H1 (cell line): ENCODE measurements around the gene TMBIM4. TPM values are rescaled to one million over a fixed set of nuclear protein-coding genes. Genes with fewer than 3 reads are reported as not detected.

Source experiments
- CTCF ChIA-PET: fragments of 300-600 bp; sonication (Branson Sonifier 250); formaldehyde crosslinking; loops from one replicate; lab custom pipeline; 2021; ENCODE audit not compliant: partially characterized antibody; lab: Charles Lee
- POLR2A ChIA-PET: fragments of 300-600 bp; sonication (Branson Sonifier 250); formaldehyde crosslinking; loops from one replicate; lab custom pipeline; 2021; ENCODE audit warnings: inconsistent platforms; ENCODE audit not compliant: partially characterized antibody; lab: Charles Lee
- DNase-seq, 2 experiments: peaks; one replicate each; pipeline versions ENCODE4 v3.0.0 to v3.0.0-alpha.2; 2010 to 2022; ENCODE audit warnings: low spot score in 2 of 2, low read depth in 1 of 2, mixed read lengths in 1 of 2
- FAIRE-seq: peaks from 2 replicates; lab custom pipeline; 2011; peaks lifted over from hg19 to GRCh38; lab: Jason Lieb, UNC
- H2AFZ ChIP-seq: 2 replicates; pipeline ENCODE4 v1.8.1; 2012; ENCODE audit warnings: low read length, inconsistent platforms
- H2AK5ac ChIP-seq: 2 replicates; pipeline ENCODE4 v1.6.1; 2013; ENCODE audit warnings: low read depth, low read length
- H2BK120ac ChIP-seq: replicated peaks from 2 replicates; pipeline ENCODE3; 2013; ENCODE audit warnings: low read depth, low read length, inconsistent platforms
- H2BK12ac ChIP-seq: 2 replicates; pipeline ENCODE4 v1.6.1; 2013; ENCODE audit warnings: low read depth, low read length
- H2BK15ac ChIP-seq: 2 replicates; pipeline ENCODE4 v1.6.1; 2013; ENCODE audit warnings: low read length
- H2BK20ac ChIP-seq: 2 replicates; pipeline ENCODE4 v1.6.1; 2013; ENCODE audit warnings: low read length
- H2BK5ac ChIP-seq: 2 replicates; pipeline ENCODE4 v1.6.1; 2013; ENCODE audit warnings: low read depth, low read length
- H3K14ac ChIP-seq: 2 replicates; pipeline ENCODE4 v1.6.1; 2013; ENCODE audit warnings: inconsistent platforms; ENCODE audit not compliant: insufficient read length
- H3K18ac ChIP-seq: 2 replicates; pipeline ENCODE4 v1.6.1; 2013; ENCODE audit warnings: low read length; ENCODE audit errors: extremely low read depth
- H3K23ac ChIP-seq: 2 replicates; pipeline ENCODE4 v1.6.1; 2013; ENCODE audit warnings: inconsistent platforms; ENCODE audit not compliant: insufficient read length
- H3K23me2 ChIP-seq: 2 replicates; pipeline ENCODE4 v1.6.1; 2013; ENCODE audit warnings: low read depth, low read length
- H3K27ac ChIP-seq: 2 replicates; pipeline ENCODE4 v1.6.1; 2011; ENCODE audit warnings: low read depth, low read length, inconsistent platforms
- H3K27me3 ChIP-seq, 4 experiments: replicated peaks in 1 of 4; 1 replicate in 1 of 4; 2 replicates in 3 of 4; pipeline versions ENCODE4 v1.6.1 to v1.8.1; 2011 to 2013; ENCODE audit warnings: low read length in 3 of 4, mild to moderate bottlenecking in 3 of 4, inconsistent platforms in 2 of 4, mixed read lengths in 2 of 4, moderate library complexity in 1 of 4; ENCODE audit not compliant: control insufficient read depth in 3 of 4, insufficient read depth in 3 of 4; ENCODE audit errors: extremely low read depth in 1 of 4
- H3K36me3 ChIP-seq, 4 experiments: 2 replicates each; pipeline versions ENCODE4 v1.6.1 to v1.8.1; 2011 to 2013; ENCODE audit warnings: mild to moderate bottlenecking in 4 of 4, low read length in 3 of 4, moderate library complexity in 2 of 4, control low read depth in 1 of 4, inconsistent platforms in 1 of 4; ENCODE audit not compliant: insufficient read depth in 4 of 4, control insufficient read depth in 2 of 4
- H3K4ac ChIP-seq: replicated peaks from 2 replicates; pipeline ENCODE3; 2013; ENCODE audit warnings: low read length, low read depth, mixed read lengths, inconsistent platforms; ENCODE audit not compliant: insufficient read length
- H3K4me1 ChIP-seq, 4 experiments: replicated peaks in 1 of 4; 1 replicate in 1 of 4; 2 replicates in 3 of 4; pipeline versions ENCODE4 v1.6.1 to v1.8.1; 2011 to 2013; ENCODE audit warnings: low read length in 3 of 4, inconsistent platforms in 2 of 4, mixed read lengths in 1 of 4; ENCODE audit not compliant: insufficient read depth in 4 of 4, control insufficient read depth in 3 of 4
- H3K4me2 ChIP-seq, 2 experiments: 2 replicates each; pipeline versions ENCODE4 v1.6.1 to v1.8.1; 2011 to 2013; ENCODE audit warnings: low read depth in 2 of 2, low read length in 2 of 2, control low read depth in 1 of 2, inconsistent platforms in 1 of 2, mild to moderate bottlenecking in 1 of 2; ENCODE audit not compliant: insufficient read depth in 1 of 2
- H3K4me3 ChIP-seq, 4 experiments: fragments of 200-600, 300-600 bp in 1 of 4; sonication (generic), shearing (Covaris generic), sonication (Bioruptor Twin) in 1 of 4; 2 replicates each; pipeline versions ENCODE4 v1.5.1 to v1.8.1; 2011 to 2016; ENCODE audit warnings: low read length in 4 of 4, low read depth in 3 of 4, control low read depth in 2 of 4, inconsistent platforms in 2 of 4, mild to moderate bottlenecking in 2 of 4, mixed read lengths in 1 of 4, moderate library complexity in 1 of 4; ENCODE audit not compliant: insufficient read depth in 2 of 4; ENCODE audit errors: extremely low read depth in 1 of 4
- H3K56ac ChIP-seq: replicated peaks from 2 replicates; pipeline ENCODE3; 2013; ENCODE audit warnings: low read depth, mild to moderate bottlenecking, mixed read lengths, low read length, inconsistent platforms; ENCODE audit not compliant: insufficient read length
- H3K79me1 ChIP-seq: 2 replicates; pipeline ENCODE4 v1.6.1; 2013; ENCODE audit warnings: low read depth, low read length, control low read depth
- H3K79me2 ChIP-seq, 2 experiments: 2 replicates each; pipeline versions ENCODE4 v1.6.1 to v1.8.1; 2012 to 2013; ENCODE audit warnings: low read length in 2 of 2, mild to moderate bottlenecking in 2 of 2, inconsistent platforms in 1 of 2; ENCODE audit not compliant: insufficient read depth in 2 of 2, control insufficient read depth in 1 of 2
- H3K9ac ChIP-seq, 4 experiments: replicated peaks in 1 of 4; 1 replicate in 1 of 4; 2 replicates in 3 of 4; pipeline versions ENCODE4 v1.6.1 to v1.8.1; 2011 to 2013; ENCODE audit warnings: low read depth in 3 of 4, low read length in 3 of 4, control low read depth in 2 of 4, mild to moderate bottlenecking in 2 of 4, moderate library complexity in 2 of 4, inconsistent platforms in 1 of 4; ENCODE audit errors: extremely low read depth in 1 of 4
- H3K9me3 ChIP-seq, 2 experiments: 2 replicates each; pipeline versions ENCODE4 v1.6.1 to v1.8.1; 2012 to 2013; ENCODE audit warnings: mild to moderate bottlenecking in 2 of 2, moderate library complexity in 2 of 2, control low read depth in 1 of 2, inconsistent platforms in 1 of 2, low read depth in 1 of 2, low read length in 1 of 2, mixed read lengths in 1 of 2; ENCODE audit not compliant: insufficient read depth in 2 of 2
- H4K20me1 ChIP-seq, 2 experiments: replicated peaks in 1 of 2; 2 replicates each; pipeline versions ENCODE3 to v1.8.1; 2011 to 2013; ENCODE audit warnings: inconsistent platforms in 2 of 2, low read length in 2 of 2, mild to moderate bottlenecking in 1 of 2; ENCODE audit not compliant: insufficient read depth in 2 of 2, control insufficient read depth in 1 of 2
- H4K5ac ChIP-seq: 2 replicates; pipeline ENCODE4 v1.6.1; 2013; ENCODE audit warnings: low read length, low read depth, mixed read lengths, inconsistent platforms; ENCODE audit not compliant: insufficient read length
- H4K8ac ChIP-seq: 2 replicates; pipeline ENCODE4 v1.8.0; 2013; ENCODE audit warnings: mild to moderate bottlenecking, moderate library complexity, low read length, inconsistent platforms; ENCODE audit not compliant: insufficient read depth; ENCODE audit errors: extremely low read depth
- H4K91ac ChIP-seq: replicated peaks from 2 replicates; pipeline ENCODE3; 2013; ENCODE audit warnings: low read length, mixed read lengths, inconsistent platforms; ENCODE audit not compliant: insufficient read length
- GTF2F1 ChIP-seq: IDR thresholded peaks from 2 replicates; pipeline ENCODE4 v1.6.1; 2012; ENCODE audit warnings: low read depth, low read length, improper control_type of control experiment, borderline replicate concordance
- HDAC2 ChIP-seq, 2 experiments: fragments of 300-600 bp in 1 of 2; sonication (generic) in 1 of 2; IDR thresholded peaks; 2 replicates each; pipeline ENCODE4 v1.6.1; 2011 to 2012; ENCODE audit warnings: low read depth in 2 of 2, low read length in 2 of 2, mild to moderate bottlenecking in 2 of 2, moderate library complexity in 2 of 2, borderline replicate concordance in 1 of 2, inconsistent platforms in 1 of 2
- PHF8 ChIP-seq: fragments of 200-600 bp; sonication (generic); conservative IDR thresholded peaks from 2 replicates; pipeline ENCODE4 v1.7.1; 2012; ENCODE audit warnings: low read depth, mild to moderate bottlenecking, inconsistent platforms, low read length, moderate library complexity
- POLR2AphosphoS5 ChIP-seq: IDR thresholded peaks from 2 replicates; pipeline ENCODE4 v1.6.1; 2011; ENCODE audit warnings: low read depth, low read length
- SP2 ChIP-seq: IDR thresholded peaks from 2 replicates; pipeline ENCODE4 v1.6.1; 2012; ENCODE audit warnings: mild to moderate bottlenecking, low read length, inconsistent platforms
- SUZ12 ChIP-seq: fragments of 200-600 bp; sonication (generic); IDR thresholded peaks from 2 replicates; pipeline ENCODE4 v1.6.1; 2012; ENCODE audit warnings: mild to moderate bottlenecking, inconsistent platforms, low read length, moderate library complexity, mixed read lengths
- TAF1 ChIP-seq: IDR thresholded peaks from 2 replicates; pipeline ENCODE4 v1.6.1; 2011; ENCODE audit warnings: mild to moderate bottlenecking, low read depth, low read length
- TAF7 ChIP-seq: optimal IDR thresholded peaks from 2 replicates; pipeline ENCODE3; 2011; ENCODE audit warnings: low read depth, mild to moderate bottlenecking, inconsistent platforms, low read length, moderate library complexity, borderline replicate concordance
- TCF12 ChIP-seq: IDR thresholded peaks from 2 replicates; pipeline ENCODE4 v1.6.1; 2011; ENCODE audit warnings: low read depth, mild to moderate bottlenecking, low read length
- WGBS, 2 experiments: shearing (Covaris generic) in 1 of 2; methylation state at CpG; one replicate each; pipeline versions ENCODE4 v1.1.6 to v1.1.7; 2013 to 2015; ENCODE audit warnings: low lambda C conversion rate in 2 of 2, mixed read lengths in 2 of 2, inconsistent platforms in 1 of 2, low coverage in 1 of 2, missing lambda C conversion rate in 1 of 2; ENCODE audit not compliant: insufficient replicate concordance in 2 of 2, insufficient coverage in 1 of 2, insufficient read length in 1 of 2; ENCODE audit errors: extremely low coverage in 1 of 2, missing lambda C conversion rate in 1 of 2; 5-methylcytosine and 5-hydroxymethylcytosine counted together
- polyA plus RNA-seq, 7 experiments: library from polyadenylated mRNA; depleted of rRNA in 3 of 7; stranded (reverse) in 5 of 7; unstranded in 2 of 7; fragments of >200 nt in 5 of 7; fragments of 200-250 nt in 2 of 7; gene quantifications; 1 replicate in 5 of 7; 2 replicates in 1 of 7; 4 replicates in 1 of 7; pipeline versions ENCODE4 v1.2.1 to v1.2.3, GENCODE V29; 2011 to 2013; ENCODE audit warnings: missing spikeins in 2 of 7, mixed read lengths in 2 of 7
- total RNA-seq: library from RNA; stranded (reverse); fragmentation: NEBNext Ultra II Directional; extraction: Animal tissue kit (Norgen Biotek cat#: 25700); gene quantifications from 2 replicates; pipeline ENCODE4 v1.2.1, GENCODE V29; 2021

TMBIM4 gene
- total and polyA plus RNA-seq, 2 of the 8 experiments (the other 6 are each of a cell fraction or from before 2014, with no cell fraction given), result 12.8 to 46.6 TPM

DNA sequence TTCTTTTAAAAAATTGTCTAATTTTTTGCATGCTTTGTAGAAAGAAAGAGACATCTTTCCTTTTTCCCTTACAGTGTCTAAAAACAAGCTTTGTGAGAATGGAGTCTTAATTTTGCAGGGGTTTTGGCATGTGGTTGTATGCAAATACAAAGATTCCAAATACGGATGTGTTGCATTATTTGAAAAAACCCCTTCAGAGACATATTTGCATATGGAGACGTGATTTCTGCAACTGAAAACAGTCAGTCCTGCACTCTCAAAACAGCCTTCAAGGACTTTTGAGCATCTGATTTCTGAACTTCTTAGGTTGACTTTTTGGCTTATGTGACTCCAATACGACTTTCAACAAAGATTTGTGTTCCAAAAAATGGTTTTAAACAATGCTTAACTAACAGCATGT lies 27.0 kb upstream of the TMBIM4 start:
- DNase-seq (no peak), FAIRE-seq (no peak)
- H3K27me3 ChIP-seq, result peaks cover 0 to 1% (median 0%) of the 10 kb centered on the region in 4 experiments; a peak in 1 of 7 replicates
- peaks cover 0 to 5% of the 10 kb centered on the region in 2 experiments; a peak in 1 of 4 replicates for H3K9me3 ChIP-seq
- no peak overlapping the region for H2AFZ ChIP-seq
- no peak overlapping the region for H4K91ac ChIP-seq
- no peaks in the 10 kb centered on the region for H3K36me3 ChIP-seq
- no peaks in the 10 kb centered on the region for H3K79me1 ChIP-seq
- no peak overlapping the region for H4K5ac ChIP-seq
- H3K23me2 ChIP-seq, result no peaks in the 10 kb centered on the region
- no peak overlapping the region; a peak in 1 of 4 replicates for H3K4me2 ChIP-seq
- no peak overlapping the region for H3K18ac ChIP-seq
- no peak overlapping the region for H3K4ac ChIP-seq
- no peak overlapping the region for H3K9ac ChIP-seq
- no peak overlapping the region for H2AK5ac ChIP-seq
- H3K14ac ChIP-seq, result no peak overlapping the region
- no peak overlapping the region for H2BK15ac ChIP-seq
- H2BK20ac ChIP-seq, result no peak overlapping the region
- no peak overlapping the region for H3K27ac ChIP-seq
- no peak overlapping the region for H4K8ac ChIP-seq
- H2BK12ac ChIP-seq, result no peak overlapping the region
- no peak overlapping the region for H3K4me3 ChIP-seq
- no peak overlapping the region for H2BK120ac ChIP-seq
- no peak overlapping the region for H3K23ac ChIP-seq
- H3K56ac ChIP-seq, result no peak overlapping the region
- no peaks in the 10 kb centered on the region for H3K79me2 ChIP-seq
- H3K4me1 ChIP-seq, result peaks cover 0 to 5% (median 3%) of the 10 kb centered on the region in 4 experiments; a peak in 3 of 7 replicates
- WGBS, 2 experiments, result 63% methylated on average over 3 of the region's 3 CpGs; no CpG with 5 or more reads in 1 of the 2 experiments
- no peak overlapping the region for H2BK5ac ChIP-seq
- H4K20me1 ChIP-seq, result no peaks in the 10 kb centered on the region
- POLR2A ChIA-PET, result interaction anchor here (1.7 kb wide), 1 partner anchor 10 kb away, joined by 4 read pairs; no protein-coding TSS in a partner anchor
- CTCF ChIA-PET, result interaction anchor here (0.5 kb wide), 1 partner anchor 21 kb away, joined by 3 read pairs; no protein-coding TSS in a partner anchor
- TF ChIP-seq TAF1 (no peak), TCF12 (no peak), PHF8 (no peak), HDAC2 (IDR thresholded peaks at IDR 0.05; ENCODE audit: borderline replicate concordance in 1 of 2, low read depth in 2 of 2, low read length in 2 of 2) (no peak), GTF2F1 (no peak), SP2 (no peak), POLR2AphosphoS5 (no peak), SUZ12 (no peak), TAF7 (no peak)
